ENCODE measurements around the gene ASNS. TPM values are rescaled to one million over a fixed set of nuclear protein-coding genes. Genes with fewer than 3 reads are reported as not detected.
A peak's percentile ranks its signal among the peaks of the same experiment; 100 is the strongest.

Gene ASNS
- total RNA-seq, 1 donor from 2014 or later = 15.7 TPM

GRCh38 chr7:97871659-97872024, 566 bp downstream of the ASNS start:
- Histone ChIP-seq H3K4me3 (peak overlapping the region; percentile 76), H3K27ac (peak overlapping the region; percentile 45), H3K36me3 (no peaks in the 10 kb centered on the region), H3K4me1 (no peaks in the 10 kb centered on the region), H3K27me3 (no peaks in the 10 kb centered on the region), H3K9me3 (no peaks in the 10 kb centered on the region)
- intact Hi-C loops (cut with DNase I) = no loop called here
- TF ChIP-seq CTCF (IDR thresholded peaks at IDR 0.05) = no peak
- peak; percentile 22 for ATAC-seq
- no peak for DNase-seq

- TF ChIP-seq CTCF (IDR thresholded peaks at IDR 0.05) = no peak
These were observed 3.4 kb downstream of the ASNS start for GRCh38 chr7:97868788-97869187.

GRCh38 chr7:97868314-97868713, 3.9 kb downstream of the ASNS start:
- TF ChIP-seq CTCF (IDR thresholded peaks at IDR 0.05) = no peak
- no peak for ATAC-seq
- no peak overlapping the region for H3K27ac ChIP-seq
- no peak overlapping the region for H3K4me3 ChIP-seq
- no peaks in the 10 kb centered on the region for H3K36me3 ChIP-seq
- H3K9me3 ChIP-seq = no peaks in the 10 kb centered on the region
- DNase-seq = no peak
- H3K27me3 ChIP-seq = no peaks in the 10 kb centered on the region
- H3K4me1 ChIP-seq = no peaks in the 10 kb centered on the region
- intact Hi-C loops (cut with DNase I) = no loop called here

More at GRCh38 chr7:97868788-97869187, 3.4 kb downstream of the ASNS start:
- Histone ChIP-seq H3K4me3 (no peak overlapping the region), H3K36me3 (no peaks in the 10 kb centered on the region), H3K4me1 (no peaks in the 10 kb centered on the region), H3K27me3 (no peaks in the 10 kb centered on the region), H3K9me3 (no peaks in the 10 kb centered on the region), H3K27ac (no peak overlapping the region)
- DNase-seq = no peak
- no peak for ATAC-seq
- intact Hi-C loops (cut with DNase I) = no loop called here

GRCh38 chr7:97865104-97865503, 7.1 kb downstream of the ASNS start:
- Histone ChIP-seq H3K27ac (no peak overlapping the region), H3K4me3 (no peak overlapping the region), H3K9me3 (no peaks in the 10 kb centered on the region), H3K27me3 (no peaks in the 10 kb centered on the region), H3K4me1 (no peaks in the 10 kb centered on the region), H3K36me3 (peaks cover 4% of the 10 kb centered on the region)
- ATAC-seq (no peak), DNase-seq (no peak)
- TF ChIP-seq CTCF (IDR thresholded peaks at IDR 0.05) = no peak
- intact Hi-C loops (cut with DNase I) = no loop called here

GRCh38 chr7:97859606-97860204, 12.5 kb downstream of the ASNS start:
- DNase-seq (no peak), ATAC-seq (no peak)
- Histone ChIP-seq H3K27ac (no peak overlapping the region), H3K9me3 (no peaks in the 10 kb centered on the region), H3K4me3 (no peak overlapping the region), H3K36me3 (peaks cover 36% of the 10 kb centered on the region), H3K27me3 (no peaks in the 10 kb centered on the region), H3K4me1 (no peaks in the 10 kb centered on the region)
- no peak for TF ChIP-seq CTCF (IDR thresholded peaks at IDR 0.05)
- intact Hi-C loops (cut with DNase I) = no loop called here

GRCh38 chr7:97858221-97858620, 14.0 kb downstream of the ASNS start:
- H3K9me3 ChIP-seq = no peaks in the 10 kb centered on the region
- ATAC-seq (no peak), DNase-seq (no peak)
- no peaks in the 10 kb centered on the region for H3K4me1 ChIP-seq
- intact Hi-C loops (cut with DNase I) = no loop called here
- TF ChIP-seq CTCF (IDR thresholded peaks at IDR 0.05) = no peak
- no peaks in the 10 kb centered on the region for H3K27me3 ChIP-seq
- H3K36me3 ChIP-seq = peaks cover 51% of the 10 kb centered on the region
- no peak overlapping the region for H3K4me3 ChIP-seq
- H3K27ac ChIP-seq = no peak overlapping the region

All from upper lobe of right lung (tissue), 1 donor.